H54 (cell line): ENCODE data around the gene MYCBP.
"Not testable (repeated sequence)": the region's sequence is repeated elsewhere in the genome, so short reads cannot be mapped to it uniquely, and the experiment has no call there.

Experiments
- DNase-seq: peaks from one replicate; pipeline ENCODE4 v3.0.0; 2011; ENCODE audit warnings: low spot score, mixed read lengths; ENCODE audit not compliant: insufficient read length
- FAIRE-seq: peaks from 3 replicates; lab custom pipeline; 2011; peaks lifted over from hg19 to GRCh38; lab: Jason Lieb, UNC
- POLR2A ChIP-seq: IDR thresholded peaks from 2 replicates; pipeline ENCODE4 v1.6.1; 2011; ENCODE audit warnings: low read depth, mild to moderate bottlenecking, low read length

Gene MYCBP, protein sequence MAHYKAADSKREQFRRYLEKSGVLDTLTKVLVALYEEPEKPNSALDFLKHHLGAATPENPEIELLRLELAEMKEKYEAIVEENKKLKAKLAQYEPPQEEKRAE

DNA sequence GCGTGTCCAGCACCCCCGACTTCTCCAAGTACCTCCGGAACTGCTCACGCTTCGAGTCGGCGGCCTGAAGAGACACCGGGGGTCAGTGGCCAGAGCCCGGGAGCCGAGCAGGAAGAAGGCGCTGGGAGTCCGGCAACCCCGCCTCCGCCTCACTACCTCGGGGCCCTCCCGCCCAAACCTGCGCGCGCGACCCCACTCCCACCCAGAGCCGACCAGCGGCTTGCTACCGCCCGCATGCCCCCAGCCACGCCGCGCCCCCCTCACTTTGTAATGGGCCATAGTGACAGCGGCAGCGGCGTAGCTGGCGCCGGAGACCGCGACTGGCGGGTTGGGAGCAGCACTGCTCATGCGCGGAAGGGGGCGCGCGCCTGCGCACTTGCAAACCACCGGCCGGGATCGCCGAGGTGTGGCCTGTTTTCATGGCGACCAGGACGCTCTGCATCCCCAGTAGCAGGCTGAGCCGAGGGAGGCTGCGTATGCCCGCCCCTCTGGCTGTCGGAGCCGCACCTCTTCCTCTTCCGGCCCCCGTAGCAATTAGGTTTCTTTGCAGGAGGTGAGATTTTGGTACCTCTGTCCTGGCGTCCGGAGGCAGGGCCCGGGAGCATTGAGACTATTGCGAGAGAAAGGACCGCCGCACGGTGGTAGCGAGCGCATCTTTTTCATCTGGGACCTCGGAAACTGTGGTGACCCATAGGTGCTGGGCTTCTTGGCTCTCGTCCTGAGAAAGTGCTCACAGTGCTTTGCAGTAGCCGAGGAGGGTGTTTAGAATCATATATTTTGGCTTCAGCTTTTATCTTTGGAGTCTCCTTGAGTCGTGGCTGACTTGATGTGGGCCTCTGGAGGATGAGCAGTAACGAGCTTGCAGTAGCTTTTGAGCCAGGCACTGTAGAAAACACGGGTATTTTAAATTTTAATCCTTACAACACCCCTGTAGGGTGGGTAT lies at the start of gene MYCBP:
Gene MYCBP, minus strand, starts transcription at position 322 of the 943 bp plus-strand sequence. Its CDS starts 43 bp downstream, at position 279.
- peak; percentile 97 for DNase-seq
- TF ChIP-seq POLR2A = peak; percentile 54; the same call in 1 of the 2 replicates
- peak; percentile 83 for FAIRE-seq

DNA sequence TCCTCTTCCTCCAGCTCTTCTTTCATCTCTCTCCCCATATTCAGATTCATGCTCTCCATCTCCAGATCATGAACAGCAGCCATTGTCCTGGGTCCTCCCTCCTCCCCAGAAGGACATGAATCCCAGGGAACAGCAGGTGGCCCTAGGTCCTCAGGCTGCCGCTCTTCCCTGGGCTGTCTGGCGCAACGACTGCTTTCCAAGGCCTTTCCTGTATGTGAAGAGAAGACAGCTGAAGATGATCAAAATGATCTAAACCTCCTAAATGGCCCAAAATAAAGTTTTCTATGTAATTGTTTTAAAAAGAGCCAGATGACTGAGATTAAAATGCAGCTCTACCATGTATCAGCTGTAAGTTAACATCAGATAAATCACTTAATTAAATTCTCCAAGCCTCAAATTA lies 46.0 kb upstream of the MYCBP start:
- TF ChIP-seq POLR2A = no peak
- no peak for DNase-seq
- FAIRE-seq = no peak

DNA sequence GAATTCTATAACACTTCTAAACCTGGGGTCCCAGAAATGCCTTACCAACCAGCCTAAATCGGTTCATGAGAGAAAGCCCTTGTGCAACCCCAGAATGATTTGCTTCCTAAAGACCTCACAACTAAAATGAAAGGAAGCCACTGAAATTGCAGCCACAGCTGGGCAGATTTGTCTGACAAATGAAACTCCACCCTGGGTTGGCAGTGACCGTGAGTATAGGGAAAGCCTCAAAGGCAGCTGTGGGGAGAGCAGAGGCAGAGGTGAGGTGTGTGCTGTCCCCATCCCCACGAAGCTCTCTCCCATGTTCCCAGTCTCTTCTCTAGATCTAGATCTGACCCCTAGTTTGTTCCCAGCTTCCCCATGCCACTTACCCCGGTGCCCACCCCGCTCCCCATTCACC lies 45.4 kb upstream of the MYCBP start:
- DNase-seq (no peak), FAIRE-seq (no peak)
- no peak for TF ChIP-seq POLR2A

DNA sequence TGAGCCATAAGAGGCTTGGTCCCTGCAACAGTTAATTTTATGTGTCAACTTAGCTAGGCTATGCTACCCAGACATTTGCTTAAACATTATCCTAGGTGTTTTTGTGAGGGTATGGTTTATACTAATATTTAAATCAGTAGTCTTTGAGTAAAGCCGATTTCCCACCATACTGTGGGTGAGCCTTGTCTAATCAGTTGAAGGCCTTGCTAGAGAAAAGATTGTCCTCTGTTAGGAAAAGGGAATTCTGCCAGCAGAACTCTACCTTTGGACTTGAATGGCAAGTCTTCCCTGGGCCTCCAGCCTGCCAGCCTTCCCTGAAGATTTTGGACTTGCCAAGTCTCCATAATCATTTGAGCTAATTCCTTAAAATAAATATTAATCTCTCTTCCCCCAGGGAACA lies 44.6 kb upstream of the MYCBP start:
- FAIRE-seq (no peak), DNase-seq (no peak)
- no peak for TF ChIP-seq POLR2A

DNA sequence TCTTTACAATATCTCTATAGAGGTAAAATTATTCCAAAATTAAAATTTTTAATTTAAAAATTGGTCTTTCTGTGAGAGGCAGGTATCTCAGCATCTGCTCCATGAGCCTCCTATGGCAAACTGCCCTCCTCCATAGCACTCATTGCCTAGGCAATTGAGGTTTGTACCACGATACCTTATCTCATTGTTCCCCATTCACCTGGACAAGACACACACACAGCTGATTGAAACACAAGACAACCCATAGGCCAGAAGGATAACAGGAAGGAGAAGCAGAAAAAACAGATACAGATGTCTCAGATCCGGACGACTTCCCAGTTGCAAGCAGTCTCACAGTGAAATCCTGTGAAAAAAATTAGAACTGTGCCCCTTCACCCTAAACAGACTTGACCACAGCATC lies 44.2 kb upstream of the MYCBP start:
- no peak for TF ChIP-seq POLR2A
- DNase-seq (no peak), FAIRE-seq (no peak)

DNA sequence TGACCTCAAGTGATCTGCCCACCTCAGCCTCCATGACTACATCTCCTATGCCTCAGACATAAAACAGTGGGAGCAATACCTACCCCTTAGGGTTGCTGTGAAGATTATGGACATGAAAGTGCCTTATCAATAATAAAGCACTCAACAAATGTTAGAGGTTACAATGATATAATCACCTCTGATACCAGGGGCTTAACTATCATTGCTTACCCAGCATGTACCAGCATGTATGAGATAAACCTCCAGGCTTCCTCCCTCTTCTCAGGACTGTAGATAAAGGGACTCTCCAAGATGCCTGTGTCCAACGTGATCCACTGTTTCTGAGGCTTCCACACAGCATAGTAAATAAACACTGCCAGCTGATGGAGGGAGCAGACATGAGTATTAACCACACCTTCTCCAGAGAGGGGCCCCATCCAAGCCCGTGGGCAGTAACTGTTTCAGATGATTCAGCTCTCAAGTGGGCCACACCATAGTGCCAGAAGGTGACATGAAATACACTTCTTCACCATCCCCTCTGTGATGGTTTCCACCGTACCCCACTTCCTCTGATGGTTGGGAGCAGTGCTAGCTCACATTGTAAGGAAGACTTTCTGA lies 42.3 kb upstream of the MYCBP start:
- no peak for TF ChIP-seq POLR2A
- FAIRE-seq = no peak
- DNase-seq = no peak

DNA sequence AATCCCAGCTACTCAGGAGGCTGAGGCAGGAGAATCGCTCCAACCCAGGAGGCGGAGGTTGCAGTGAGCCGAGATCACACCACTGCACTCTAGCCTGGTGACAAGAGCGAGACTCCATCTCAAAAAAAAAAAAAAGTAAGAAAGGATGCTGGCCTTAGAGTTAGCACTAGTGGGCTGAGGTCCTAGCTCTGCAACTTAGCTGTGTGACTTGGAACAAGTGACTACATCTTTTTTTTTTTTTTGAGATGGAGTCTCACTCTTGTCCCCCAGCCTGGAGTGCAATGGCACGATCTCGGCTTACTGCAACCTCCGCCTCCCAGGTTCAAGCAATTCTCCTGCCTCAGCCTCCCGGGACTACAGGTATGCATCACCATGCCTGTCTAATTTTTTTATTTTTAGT lies 41.8 kb upstream of the MYCBP start:
- not testable (repeated sequence) for DNase-seq, FAIRE-seq

DNA sequence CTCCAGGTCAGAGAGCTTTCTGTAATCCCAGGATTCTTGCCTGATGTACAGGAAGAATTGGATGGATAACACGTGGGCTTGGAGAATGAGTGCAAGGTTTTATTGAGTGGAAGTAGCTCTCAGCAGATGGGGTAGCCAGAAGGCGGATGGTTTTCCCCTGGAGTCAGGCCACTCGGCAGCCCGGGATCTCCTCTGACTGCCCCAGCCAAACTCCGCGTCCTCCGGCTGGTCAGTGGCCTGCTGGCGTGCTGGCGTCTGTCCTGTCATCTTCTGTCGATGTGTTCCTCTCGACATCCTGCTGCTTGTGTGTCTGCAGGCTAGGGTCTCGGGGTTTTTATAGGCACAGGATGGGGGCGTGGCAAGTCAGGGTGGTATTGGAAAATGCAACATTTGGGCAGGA lies 35.7 kb upstream of the MYCBP start:
- TF ChIP-seq POLR2A = no peak
- FAIRE-seq = no peak
- DNase-seq = no peak

DNA sequence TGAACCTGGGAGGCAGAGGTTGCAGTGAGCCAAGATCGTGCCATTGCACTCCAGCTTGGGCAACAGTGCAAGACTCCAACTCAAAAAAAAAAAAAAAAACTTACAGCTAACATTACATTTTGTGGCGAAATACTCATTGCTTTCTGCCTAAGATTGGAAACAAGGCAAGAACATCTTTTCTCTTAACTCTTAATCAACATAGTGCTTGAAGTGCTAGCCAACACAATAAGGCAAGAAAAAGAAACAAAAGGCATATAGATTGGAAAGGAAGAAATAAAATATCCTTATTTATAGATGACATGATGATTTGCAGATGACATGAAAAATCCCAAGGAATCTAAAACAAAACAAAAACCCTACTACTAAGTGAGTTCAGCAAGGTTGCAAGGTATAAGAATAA lies 32.8 kb upstream of the MYCBP start:
- no peak for TF ChIP-seq POLR2A
- no peak for DNase-seq
- FAIRE-seq = no peak

DNA sequence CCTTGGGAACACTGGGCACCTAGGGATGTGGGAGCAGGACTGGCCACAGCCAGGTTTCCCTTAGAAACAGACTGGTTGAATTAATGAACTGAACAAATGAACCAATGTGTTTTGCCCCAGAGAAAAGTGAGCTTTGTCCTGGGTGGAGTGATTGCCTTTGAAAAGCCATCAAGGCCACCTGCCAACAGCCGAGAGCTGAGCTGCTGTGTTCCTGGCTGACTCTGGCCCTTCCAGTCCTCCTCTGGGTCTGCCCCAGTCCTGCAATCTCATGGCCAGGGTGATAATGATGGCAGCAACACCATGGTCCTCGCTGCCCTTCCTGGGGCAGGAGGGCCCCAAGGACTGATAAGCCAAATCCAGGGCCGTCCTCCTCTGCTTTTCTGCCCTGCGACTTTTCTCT lies 26.4 kb upstream of the MYCBP start:
- FAIRE-seq = no peak
- DNase-seq = no peak
- TF ChIP-seq POLR2A = no peak

DNA sequence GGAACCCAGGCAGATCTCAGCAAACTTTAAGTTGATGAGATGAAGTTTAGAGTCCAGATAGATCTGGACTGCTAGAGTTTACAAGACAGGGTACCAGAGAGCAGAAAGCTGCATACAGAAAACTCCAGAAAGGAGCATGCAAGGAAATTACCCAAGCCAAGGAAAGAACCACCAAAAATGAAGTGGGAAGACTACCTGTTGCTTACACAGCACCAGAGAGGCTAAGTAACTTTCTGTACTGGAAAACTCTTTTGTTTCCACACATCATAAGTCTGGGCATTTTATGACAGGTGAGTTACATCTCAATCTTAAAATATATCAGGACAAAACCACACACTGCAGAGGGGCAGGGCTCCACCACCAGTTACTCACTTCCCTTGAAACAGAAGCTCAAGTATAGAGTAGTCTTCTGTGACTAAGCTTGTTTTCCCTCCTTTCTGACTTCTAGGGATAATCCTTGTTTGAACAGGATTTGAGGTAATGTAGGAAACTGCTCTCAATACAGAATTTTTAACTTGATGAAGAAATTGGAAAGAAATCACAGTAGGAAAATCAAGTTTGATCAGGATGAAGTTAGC lies 25.6 kb upstream of the MYCBP start:
- TF ChIP-seq POLR2A = no peak
- peak; percentile 71 for DNase-seq
- peak; percentile 82 for FAIRE-seq

DNA sequence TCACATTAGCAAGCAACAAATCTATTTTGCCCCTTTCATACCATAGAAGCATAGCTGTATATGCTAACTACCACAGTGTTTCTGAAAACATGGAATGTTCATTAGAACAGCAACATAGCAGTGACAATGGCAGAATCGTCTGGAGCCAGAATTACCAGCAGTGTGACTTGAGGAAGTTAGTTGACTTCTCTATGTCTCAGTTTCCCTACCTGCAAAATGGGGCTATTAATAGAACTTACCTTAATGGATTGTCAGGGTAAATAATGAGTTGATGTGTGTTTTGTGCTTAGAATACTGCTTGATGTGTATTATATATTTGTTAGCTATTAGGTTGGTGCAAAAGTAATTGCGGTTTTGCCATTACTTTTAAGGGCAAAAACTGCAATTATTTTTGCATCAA lies 23.0 kb upstream of the MYCBP start:
- TF ChIP-seq POLR2A = no peak
- DNase-seq (no peak), FAIRE-seq (no peak)

DNA sequence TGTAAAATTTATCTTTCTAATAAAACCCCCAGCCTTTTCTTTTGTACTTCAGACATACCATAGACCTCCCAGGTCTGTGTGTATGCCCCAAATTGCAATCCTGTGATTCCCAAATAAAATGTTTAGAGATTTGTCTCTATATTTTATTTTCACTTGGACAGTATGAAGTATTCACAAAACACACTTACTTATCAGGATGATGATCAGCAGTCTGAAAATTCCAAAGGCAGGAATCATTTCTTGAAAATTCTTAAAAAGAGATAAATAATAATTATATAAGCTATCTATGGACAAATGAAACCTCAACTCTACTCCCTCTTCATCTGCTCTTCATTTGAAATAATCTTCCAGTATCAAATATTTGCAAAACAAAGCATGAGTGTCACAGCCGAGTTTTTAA lies 19.8 kb upstream of the MYCBP start:
- FAIRE-seq = no peak
- no peak for DNase-seq
- TF ChIP-seq POLR2A = no peak

DNA sequence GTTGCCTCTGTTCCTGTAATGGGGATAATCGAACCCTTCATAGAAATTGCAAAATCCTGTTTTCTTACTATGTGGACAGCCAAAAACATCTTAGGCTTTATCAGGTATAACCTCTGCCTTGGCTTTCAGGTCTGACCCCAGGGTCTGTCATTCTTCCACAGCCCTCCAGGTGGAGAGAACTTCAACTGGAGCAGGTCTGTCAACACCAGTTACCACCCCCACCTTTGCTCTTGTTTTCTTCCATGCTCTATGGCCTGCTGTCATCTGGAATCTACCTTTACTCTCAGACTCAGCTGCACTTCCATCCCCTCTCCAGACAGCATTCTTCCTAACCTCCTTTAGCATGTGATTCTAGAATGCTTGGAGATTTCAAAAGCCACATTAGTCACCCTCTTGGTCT lies 18.6 kb upstream of the MYCBP start:
- FAIRE-seq (no peak), DNase-seq (no peak)
- no peak for TF ChIP-seq POLR2A
